D721Med (cell line): ENCODE data around the gene MUC20.
"Not testable (repeated sequence)": the region's sequence is repeated elsewhere in the genome, so short reads cannot be mapped to it uniquely, and the experiment has no call there.

ENCODE experiments used
- DNase-seq: peaks from one replicate; pipeline ENCODE4 v3.0.0; 2011; ENCODE audit warnings: low spot score; ENCODE audit not compliant: insufficient read length
- FAIRE-seq: peaks from 2 replicates; lab custom pipeline; 2011; peaks lifted over from hg19 to GRCh38; lab: Jason Lieb, UNC
- CTCF ChIP-seq: IDR thresholded peaks from 2 replicates; pipeline ENCODE4 v1.5.1; 2012; ENCODE audit warnings: mild to moderate bottlenecking, control low read depth; ENCODE audit not compliant: insufficient read depth; ENCODE audit errors: missing control alignments

Gene MUC20

GRCh38 chr3:195709676-195710085 lies 11.1 kb upstream of the MUC20 start:
- no peak for TF ChIP-seq CTCF
- FAIRE-seq (no peak), DNase-seq (no peak)

GRCh38 chr3:195710126-195710905 lies 10.5 kb upstream of the MUC20 start:
- not testable (repeated sequence) for FAIRE-seq, DNase-seq

- FAIRE-seq, DNase-seq: not testable (repeated sequence)
These were observed 9.5 kb upstream of the MUC20 start for GRCh38 chr3:195711091-195711812.

GRCh38 chr3:195711813-195712534 lies 8.8 kb upstream of the MUC20 start:
- DNase-seq = no peak
- no peak for FAIRE-seq

GRCh38 chr3:195712535-195712910 lies 8.3 kb upstream of the MUC20 start:
- not testable (repeated sequence) for FAIRE-seq, DNase-seq

More at GRCh38 chr3:195711813-195712534, 8.8 kb upstream of the MUC20 start:
- no peak for TF ChIP-seq CTCF

GRCh38 chr3:195713150-195713549 lies 7.6 kb upstream of the MUC20 start:
- FAIRE-seq, DNase-seq: not testable (repeated sequence)

- no peak for FAIRE-seq
- peak; percentile 61 for DNase-seq
- TF ChIP-seq CTCF = no peak
These were observed 6.3 kb upstream of the MUC20 start for GRCh38 chr3:195714380-195715011.

GRCh38 chr3:195715134-195715533 lies 5.6 kb upstream of the MUC20 start:
- no peak for FAIRE-seq
- DNase-seq = no peak
- TF ChIP-seq CTCF = no peak
